SH-SY5Y (cell line): ENCODE data around the gene RXRA.

Experiments
- GATA2 ChIP-seq: IDR thresholded peaks from 2 replicates; pipeline ENCODE4 v1.6.1; 2011; ENCODE audit warnings: mild to moderate bottlenecking, low read depth, low read length
- GATA3 ChIP-seq: IDR thresholded peaks from 2 replicates; pipeline ENCODE4 v1.6.1; 2011; ENCODE audit warnings: low read depth, mild to moderate bottlenecking, low read length, moderate library complexity

RXRA gene

GRCh38 chr9:134322781-134323241, 3.4 kb upstream of the RXRA start:
- TF ChIP-seq GATA3, result no peak
- no peak for TF ChIP-seq GATA2

GRCh38 chr9:134323741-134324358, 2.4 kb upstream of the RXRA start:
- TF ChIP-seq GATA3, result no peak
- no peak for TF ChIP-seq GATA2

DNA sequence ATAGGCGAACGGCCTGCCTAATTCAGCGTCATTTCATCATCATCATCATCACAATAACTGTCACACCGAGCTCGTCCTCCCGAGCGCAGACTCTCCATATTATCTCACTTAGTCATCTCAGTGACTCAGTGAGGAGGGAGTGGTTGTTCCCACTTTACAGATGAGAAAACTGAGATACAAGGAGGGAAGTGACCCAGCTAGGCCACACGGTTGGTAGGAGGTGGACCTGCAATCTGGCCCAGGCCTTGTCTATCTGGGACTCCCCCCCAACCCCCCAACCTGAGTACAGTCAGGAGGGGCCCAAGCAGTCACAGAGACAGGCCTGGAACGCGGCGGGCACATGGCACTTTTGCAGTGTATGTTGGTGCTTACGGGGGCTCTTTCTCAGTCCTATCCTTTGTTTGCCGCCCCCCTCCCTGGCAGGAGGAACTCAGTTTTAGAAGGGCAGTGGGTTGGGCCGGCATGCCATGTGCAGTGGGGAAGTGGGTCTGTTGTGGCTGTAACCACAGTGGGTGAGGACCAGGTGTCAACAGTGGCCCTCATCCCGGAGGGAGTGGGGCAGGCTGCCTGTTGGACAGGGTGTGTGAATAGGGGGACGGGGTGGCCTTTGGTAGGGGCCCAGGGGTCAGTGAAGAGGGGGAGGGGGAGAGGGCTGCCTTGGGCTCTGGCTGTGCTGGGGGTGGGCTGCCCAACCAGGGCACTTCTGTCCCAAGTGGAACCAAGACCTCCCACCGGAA, 1.7 kb upstream of the RXRA start:
- TF ChIP-seq GATA2 (no peak), GATA3 (no peak)

GRCh38 chr9:134325096-134325812, 1.0 kb upstream of the RXRA start:
- TF ChIP-seq GATA2 (no peak), GATA3 (no peak)

- TF ChIP-seq GATA3 (no peak), GATA2 (no peak)
These were observed 708 bp downstream of the RXRA start for GRCh38 chr9:134326724-134327601.

DNA sequence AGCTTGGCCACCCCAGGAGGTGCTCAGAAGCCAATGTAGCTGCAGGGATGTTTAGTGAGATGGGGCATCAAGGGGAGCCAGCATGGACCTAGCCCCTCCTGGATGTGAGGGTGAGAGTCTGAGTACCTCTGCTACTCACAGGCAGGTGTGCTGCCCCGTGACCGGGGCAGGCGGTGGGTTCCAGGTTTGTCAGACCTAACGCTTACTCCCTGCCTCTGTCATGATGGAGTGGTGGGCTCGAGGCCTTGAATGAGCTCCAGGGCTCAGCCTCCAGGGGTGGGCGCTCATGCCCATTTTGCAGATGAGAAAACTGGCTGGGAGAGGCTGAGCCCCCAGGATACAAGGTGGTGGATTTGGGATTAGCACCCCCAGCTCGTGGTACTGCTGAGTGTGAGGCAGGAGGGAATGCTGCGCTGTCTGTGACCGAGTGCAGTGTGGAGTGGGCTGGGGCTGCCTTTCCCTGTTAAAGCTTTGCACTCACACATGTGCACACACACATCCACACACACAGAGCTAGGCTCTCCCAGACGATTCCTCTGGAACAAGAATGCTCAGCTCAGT, 1.5 kb downstream of the RXRA start:
- TF ChIP-seq GATA3 (no peak), GATA2 (no peak)

GRCh38 chr9:134328341-134328840, 2.1 kb downstream of the RXRA start:
- no peak for TF ChIP-seq GATA3
- no peak for TF ChIP-seq GATA2

DNA sequence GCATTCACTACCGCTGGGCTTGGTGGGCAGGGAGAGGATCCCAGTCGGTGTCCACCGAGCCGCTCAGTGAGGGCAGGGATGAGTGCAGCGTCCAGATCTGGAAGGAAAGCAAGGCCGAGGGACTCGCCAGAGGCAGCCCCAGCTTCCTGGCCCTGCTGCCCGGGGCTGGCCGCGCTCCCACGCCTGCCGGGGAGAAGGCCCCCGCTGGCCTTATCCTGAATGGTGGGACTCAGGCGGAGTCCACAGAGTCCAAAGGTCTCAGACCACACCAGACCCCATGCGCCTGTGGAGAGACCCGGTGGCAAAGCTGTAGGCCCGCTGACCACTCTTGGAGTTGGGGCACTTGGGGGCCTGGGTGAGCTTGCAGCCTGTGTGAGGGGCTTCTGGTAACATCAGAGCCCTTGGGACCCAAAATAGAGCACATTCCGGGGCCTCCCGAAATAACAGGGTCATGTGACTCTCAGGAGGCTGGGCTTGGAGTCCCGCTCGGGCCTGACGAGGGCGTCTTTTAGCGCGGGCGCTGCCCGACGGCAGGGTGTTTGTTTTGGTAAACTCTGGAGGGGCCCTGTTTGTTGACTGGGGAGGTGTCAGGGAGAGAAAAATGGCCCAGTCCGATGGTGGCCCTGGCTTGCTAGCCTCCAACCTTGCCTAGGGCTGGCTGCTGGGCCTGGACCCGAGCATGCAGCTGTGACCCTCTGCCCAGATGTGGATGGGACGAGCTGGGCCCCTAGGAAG, 2.8 kb downstream of the RXRA start:
- no peak for TF ChIP-seq GATA3
- TF ChIP-seq GATA2, result no peak

DNA sequence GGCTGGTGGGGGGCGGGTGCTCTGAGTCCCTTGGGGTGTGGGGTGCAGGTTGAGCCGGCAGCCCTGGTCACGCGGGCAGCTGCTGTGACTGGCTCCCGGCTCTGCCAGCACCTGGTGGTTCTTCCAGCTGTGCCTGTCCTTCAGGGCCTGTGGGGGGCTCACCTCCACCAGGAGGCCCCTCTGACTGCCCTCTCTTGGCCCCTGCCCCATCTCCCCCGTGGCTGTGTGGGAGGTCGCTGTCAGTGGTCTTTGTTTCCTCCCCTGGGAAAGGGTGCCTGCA, 3.3 kb downstream of the RXRA start:
- TF ChIP-seq GATA2 (no peak), GATA3 (no peak)

DNA sequence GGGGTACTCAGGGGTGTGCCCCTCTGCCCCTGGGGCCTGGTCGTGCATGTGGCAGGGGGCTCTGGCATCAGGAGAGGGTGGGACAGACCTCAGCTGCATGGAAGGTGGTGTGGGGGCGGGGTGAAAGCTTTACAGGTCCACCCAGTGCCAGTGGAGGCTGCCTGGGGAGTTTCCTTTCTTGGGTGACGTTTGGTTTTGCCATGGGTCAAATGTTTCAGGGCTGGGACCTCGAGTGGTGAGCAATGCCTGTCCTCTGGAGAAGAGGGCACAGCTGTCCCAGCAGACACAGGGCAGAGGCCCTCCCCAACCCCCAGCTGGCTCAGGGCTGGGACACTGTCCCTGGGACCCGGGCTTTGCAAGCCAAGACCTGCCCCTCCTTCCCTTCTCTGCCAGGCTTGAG, 3.6 kb downstream of the RXRA start:
- TF ChIP-seq GATA2, result no peak
- no peak for TF ChIP-seq GATA3

DNA sequence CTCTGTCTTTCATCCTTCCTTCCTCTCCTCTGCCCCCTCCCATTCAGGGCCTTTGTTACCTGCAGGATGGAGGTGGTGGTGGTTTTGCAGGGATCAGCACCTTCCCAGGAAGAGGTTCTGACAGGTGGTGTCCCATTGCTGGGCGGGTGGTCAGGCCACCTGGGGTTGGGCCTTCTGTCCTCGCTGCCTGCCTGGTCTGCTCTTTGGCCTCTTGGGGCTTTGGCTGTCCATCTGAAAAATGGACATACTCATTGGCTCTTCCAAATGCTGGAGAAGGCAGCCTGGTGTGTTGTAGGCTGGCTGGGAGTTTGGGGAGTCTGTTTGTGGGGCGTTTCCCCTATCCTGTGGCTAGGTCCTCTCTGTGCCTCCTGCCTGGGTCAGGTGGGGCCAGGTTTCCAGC, 4.3 kb downstream of the RXRA start:
- no peak for TF ChIP-seq GATA3
- TF ChIP-seq GATA2, result no peak

DNA sequence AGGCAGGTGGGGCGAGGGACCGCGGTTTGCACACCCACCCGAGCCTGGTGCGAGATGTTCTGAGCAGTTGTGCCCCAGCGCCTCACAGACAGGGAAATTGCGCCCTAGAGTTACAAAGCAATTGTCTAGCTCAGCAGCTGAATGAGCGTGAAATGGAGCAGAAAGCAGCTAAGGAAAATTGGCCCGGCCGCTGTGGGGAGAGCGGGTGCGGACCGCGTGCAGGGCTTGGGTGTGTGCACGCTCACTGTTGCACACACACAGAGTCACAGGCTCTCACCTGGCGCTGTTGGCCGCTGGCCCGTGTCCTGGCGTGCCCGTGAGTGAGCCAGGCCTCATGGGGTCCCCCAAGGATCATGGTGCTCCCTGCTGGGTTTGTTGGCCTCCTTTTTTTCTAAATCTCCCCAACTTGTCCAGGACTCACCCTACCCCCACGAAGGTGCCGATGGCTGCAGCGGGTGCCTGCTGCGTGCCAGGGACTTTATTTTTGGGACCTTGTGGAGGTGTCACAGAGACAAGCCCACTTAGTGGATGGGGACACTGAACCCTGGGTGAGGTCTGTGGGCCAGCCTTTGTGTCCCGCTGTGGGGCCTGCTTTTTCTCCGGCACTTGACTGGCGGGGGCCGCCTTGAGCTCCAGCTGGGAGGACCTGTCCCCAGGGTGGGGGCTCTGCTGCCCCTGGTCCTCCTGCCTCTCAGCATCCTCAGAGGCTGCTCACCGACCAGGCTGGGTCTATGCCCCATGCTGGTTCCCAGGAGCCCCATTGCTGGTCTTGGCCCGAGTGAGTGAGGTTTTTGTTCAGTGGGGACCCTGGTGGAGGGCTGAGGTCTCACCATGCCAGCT, 5.2 kb downstream of the RXRA start:
- TF ChIP-seq GATA2 (no peak), GATA3 (no peak)

- TF ChIP-seq GATA2 (no peak), GATA3 (no peak)
These were observed 6.0 kb downstream of the RXRA start for GRCh38 chr9:134332266-134332665.
